Stimulated activated CD8-positive, alpha-beta memory T cell treated with anti-CD3 and anti-CD28 coated beads, Interleukin-12 subunit alpha, Interleukin-12 subunit beta, amount 100 ng/mL, for 4 hours (primary cell): ENCODE measurements around the gene TMEM171.

ENCODE experiments used
- DNase-seq: peaks from one replicate; pipeline ENCODE4 v3.0.0-alpha.2; 2020; ENCODE audit warnings: low read depth

Gene TMEM171

GRCh38 chr5:73152411-73153388 lies 32.3 kb downstream of the TMEM171 start:
- no peak for DNase-seq

- DNase-seq: no peak
Observed at GRCh38 chr5:73153513-73153912, 33.1 kb downstream of the TMEM171 start.

GRCh38 chr5:73154208-73155006 lies 34.0 kb downstream of the TMEM171 start:
- no peak for DNase-seq

GRCh38 chr5:73155271-73156222 lies 35.2 kb downstream of the TMEM171 start:
- no peak for DNase-seq

- no peak for DNase-seq
Observed at GRCh38 chr5:73157414-73158303, 37.3 kb downstream of the TMEM171 start.

- no peak for DNase-seq
Observed at GRCh38 chr5:73158313-73158712, 37.9 kb downstream of the TMEM171 start.

- DNase-seq: no peak
Observed at GRCh38 chr5:73160239-73160671, 39.9 kb downstream of the TMEM171 start.

- DNase-seq: no peak
Observed at GRCh38 chr5:73170522-73170921, 50.1 kb downstream of the TMEM171 start.

GRCh38 chr5:73171495-73171894 lies 51.1 kb downstream of the TMEM171 start:
- no peak for DNase-seq

GRCh38 chr5:73172951-73173350 lies 52.6 kb downstream of the TMEM171 start, which contains the start of gene TMEM174:
TMEM174 (plus strand) TSS chr5:73173193; CDS start chr5:73173244, 51 bp downstream.
- DNase-seq: no peak

GRCh38 chr5:73174100-73174815 lies 53.9 kb downstream of the TMEM171 start:
- no peak for DNase-seq

GRCh38 chr5:73176250-73176649 lies 55.9 kb downstream of the TMEM171 start:
- no peak for DNase-seq

- DNase-seq: no peak
Observed at GRCh38 chr5:73178265-73178664, 57.9 kb downstream of the TMEM171 start.

- no peak for DNase-seq
Observed at GRCh38 chr5:73179730-73180129, 59.4 kb downstream of the TMEM171 start.

- DNase-seq: no peak
Observed at GRCh38 chr5:73180566-73180965, 60.2 kb downstream of the TMEM171 start.
